Endodermal cell (in vitro differentiated cells): ENCODE data around the gene IMMP2L. TPM values are rescaled to one million over a fixed set of nuclear protein-coding genes. Genes with fewer than 3 reads are reported as not detected.

Experiments
- DNase-seq: peaks from one replicate; pipeline ENCODE4 v3.0.0-alpha.2; 2017
- H3K27ac ChIP-seq: 2 replicates; pipeline ENCODE4 v1.5.1; 2013; ENCODE audit warnings: mild to moderate bottlenecking, low read depth, low read length, moderate library complexity
- H3K27me3 ChIP-seq: 2 replicates; pipeline ENCODE4 v1.6.1; 2013; ENCODE audit warnings: mild to moderate bottlenecking, low read length, moderate library complexity; ENCODE audit not compliant: insufficient read depth, control insufficient read depth, poor library complexity, severe bottlenecking
- H3K36me3 ChIP-seq: 2 replicates; pipeline ENCODE4 v1.7.0; 2013; ENCODE audit warnings: mild to moderate bottlenecking, low read length, moderate library complexity; ENCODE audit not compliant: control insufficient read depth, insufficient read depth
- H3K4me1 ChIP-seq: one replicate; pipeline ENCODE4 v1.7.0; 2013; ENCODE audit warnings: low read length; ENCODE audit not compliant: control insufficient read depth, insufficient read depth
- H3K4me3 ChIP-seq: 2 replicates; pipeline ENCODE4 v1.5.1; 2013; ENCODE audit warnings: mild to moderate bottlenecking, low read length, moderate library complexity
- H3K9ac ChIP-seq: 2 replicates; pipeline ENCODE4 v1.6.1; 2013; ENCODE audit warnings: mild to moderate bottlenecking, low read length, moderate library complexity; ENCODE audit not compliant: poor library complexity, severe bottlenecking; ENCODE audit errors: extremely low read depth
- H3K9me3 ChIP-seq: 2 replicates; pipeline ENCODE4 v1.6.1; 2013; ENCODE audit warnings: mild to moderate bottlenecking, low read length, moderate library complexity; ENCODE audit not compliant: control insufficient read depth
- H3K27ac Mint-ChIP-seq: 2 replicates; pipeline ENCODE4 v1.8.0; 2020; ENCODE audit warnings: mixed read lengths
- H3K27me3 Mint-ChIP-seq: 2 replicates; pipeline ENCODE4 v1.8.0; 2021; ENCODE audit warnings: mild to moderate bottlenecking, mixed read lengths; ENCODE audit not compliant: insufficient read depth
- H3K36me3 Mint-ChIP-seq: 2 replicates; pipeline ENCODE4 v1.8.0; 2020; ENCODE audit warnings: low read depth, mixed read lengths
- H3K4me1 Mint-ChIP-seq: 2 replicates; pipeline ENCODE4 v1.8.0; 2020; ENCODE audit warnings: mixed read lengths
- H3K4me3 Mint-ChIP-seq: 2 replicates; pipeline ENCODE4 v1.8.0; 2020; ENCODE audit warnings: mild to moderate bottlenecking, moderate library complexity, mixed read lengths
- H3K9me3 Mint-ChIP-seq: 2 replicates; pipeline ENCODE4 v1.8.0; 2020; ENCODE audit warnings: mild to moderate bottlenecking, mixed read lengths
- WGBS, 2 experiments: methylation state at CpG; one replicate each; pipeline versions ENCODE4 v1.1.5 to v1.1.7; 2013; ENCODE audit warnings: missing lambda C conversion rate in 2 of 2, mixed read lengths in 1 of 2; ENCODE audit not compliant: insufficient coverage in 1 of 2, insufficient read length in 1 of 2; 5-methylcytosine and 5-hydroxymethylcytosine counted together
- total RNA-seq, 2 donors: library from RNA; stranded (reverse); fragmentation: NEBNext Ultra II Directional in 1 of 2; extraction: Animal tissue kit (Norgen Biotek cat#: 25700) in 1 of 2; gene quantifications; 2 replicates in 1 of 2; 3 replicates in 1 of 2; pipeline ENCODE4 v1.2.1, GENCODE V29; 2021
- TF ChIP-seq, protein P1 (sequence below): fragments of 200-600 bp; sonication (generic); conservative IDR thresholded peaks from 2 replicates; pipeline ENCODE4 v1.5.0; 2021; ENCODE audit warnings: antibody characterized with exemption, mild to moderate bottlenecking

The IMMP2L gene
- total RNA-seq, 2 donors from 2014 or later: 17.7 to 19.4 TPM

DNA sequence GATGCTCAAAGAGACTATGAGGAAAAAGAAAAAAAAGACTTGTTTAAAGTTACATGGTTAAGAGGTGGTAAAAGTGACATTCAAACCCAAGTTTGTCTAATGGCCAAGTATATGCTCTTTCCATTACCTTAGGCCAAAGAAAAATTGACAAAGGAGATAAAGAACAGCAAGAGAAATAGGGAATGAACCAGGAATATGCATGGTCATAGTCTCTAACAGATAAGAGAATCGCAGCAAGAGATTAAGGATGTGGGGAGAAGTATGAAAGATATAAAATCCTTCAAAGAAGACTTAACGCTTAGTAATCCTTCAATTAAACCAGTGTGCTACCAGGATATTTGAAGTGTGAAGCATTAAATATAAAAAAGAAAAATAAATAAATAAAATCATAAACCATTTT lies 494.6 kb downstream of the IMMP2L start:
- Mint-ChIP-seq H3K27me3 (no peaks in the 10 kb centered on the region), H3K4me3 (no peak overlapping the region), H3K4me1 (no peaks in the 10 kb centered on the region), H3K36me3 (peaks cover 11% of the 10 kb centered on the region), H3K9me3 (peaks cover 34% of the 10 kb centered on the region), H3K27ac (no peak overlapping the region)
- no peaks in the 10 kb centered on the region for H3K27me3 ChIP-seq
- no peak overlapping the region for H3K27ac ChIP-seq
- H3K36me3 ChIP-seq: no peaks in the 10 kb centered on the region
- no peak for DNase-seq
- H3K4me3 ChIP-seq: no peak overlapping the region
- peaks cover 18% of the 10 kb centered on the region for H3K9me3 ChIP-seq
- TF ChIP-seq, protein P1, sequence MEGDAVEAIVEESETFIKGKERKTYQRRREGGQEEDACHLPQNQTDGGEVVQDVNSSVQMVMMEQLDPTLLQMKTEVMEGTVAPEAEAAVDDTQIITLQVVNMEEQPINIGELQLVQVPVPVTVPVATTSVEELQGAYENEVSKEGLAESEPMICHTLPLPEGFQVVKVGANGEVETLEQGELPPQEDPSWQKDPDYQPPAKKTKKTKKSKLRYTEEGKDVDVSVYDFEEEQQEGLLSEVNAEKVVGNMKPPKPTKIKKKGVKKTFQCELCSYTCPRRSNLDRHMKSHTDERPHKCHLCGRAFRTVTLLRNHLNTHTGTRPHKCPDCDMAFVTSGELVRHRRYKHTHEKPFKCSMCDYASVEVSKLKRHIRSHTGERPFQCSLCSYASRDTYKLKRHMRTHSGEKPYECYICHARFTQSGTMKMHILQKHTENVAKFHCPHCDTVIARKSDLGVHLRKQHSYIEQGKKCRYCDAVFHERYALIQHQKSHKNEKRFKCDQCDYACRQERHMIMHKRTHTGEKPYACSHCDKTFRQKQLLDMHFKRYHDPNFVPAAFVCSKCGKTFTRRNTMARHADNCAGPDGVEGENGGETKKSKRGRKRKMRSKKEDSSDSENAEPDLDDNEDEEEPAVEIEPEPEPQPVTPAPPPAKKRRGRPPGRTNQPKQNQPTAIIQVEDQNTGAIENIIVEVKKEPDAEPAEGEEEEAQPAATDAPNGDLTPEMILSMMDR: no peak
- 100% methylated on average over 1 of the region's 2 CpGs; no CpG with 5 or more reads in 1 of the 2 experiments for WGBS, 2 experiments
- no peak overlapping the region for H3K9ac ChIP-seq
- H3K4me1 ChIP-seq: no peaks in the 10 kb centered on the region

DNA sequence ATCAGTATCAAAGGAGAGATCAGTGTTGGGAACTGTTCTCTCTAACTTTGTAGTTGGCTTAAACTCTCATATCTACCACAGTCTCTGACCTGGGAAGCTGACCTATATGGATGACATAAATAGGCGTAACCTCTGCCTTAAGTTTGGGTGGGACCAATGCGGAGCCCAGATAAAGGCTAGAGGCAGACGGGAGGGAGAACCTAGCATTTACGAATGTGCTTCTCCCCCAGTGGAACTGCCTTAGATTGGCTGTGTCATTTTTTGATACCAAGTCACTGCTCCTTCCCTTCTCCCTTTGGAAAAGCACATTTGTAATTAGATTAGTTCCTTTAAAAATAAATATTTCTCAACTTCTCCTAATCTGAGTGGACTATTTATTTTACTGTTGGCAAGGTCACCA lies 495.0 kb downstream of the IMMP2L start:
- Mint-ChIP-seq H3K9me3 (peaks cover 37% of the 10 kb centered on the region), H3K27ac (no peak overlapping the region), H3K36me3 (peaks cover 11% of the 10 kb centered on the region), H3K4me3 (no peak overlapping the region), H3K27me3 (no peaks in the 10 kb centered on the region), H3K4me1 (no peaks in the 10 kb centered on the region)
- H3K4me1 ChIP-seq: no peaks in the 10 kb centered on the region
- H3K36me3 ChIP-seq: no peaks in the 10 kb centered on the region
- H3K27me3 ChIP-seq: no peaks in the 10 kb centered on the region
- no peak overlapping the region for H3K4me3 ChIP-seq
- 76 to 95% methylated on average over 4 of the region's 4 CpGs for WGBS, 2 experiments
- TF ChIP-seq, protein P1: no peak
- H3K9ac ChIP-seq: no peak overlapping the region
- DNase-seq: no peak
- peaks cover 22% of the 10 kb centered on the region for H3K9me3 ChIP-seq
- no peak overlapping the region for H3K27ac ChIP-seq

DNA sequence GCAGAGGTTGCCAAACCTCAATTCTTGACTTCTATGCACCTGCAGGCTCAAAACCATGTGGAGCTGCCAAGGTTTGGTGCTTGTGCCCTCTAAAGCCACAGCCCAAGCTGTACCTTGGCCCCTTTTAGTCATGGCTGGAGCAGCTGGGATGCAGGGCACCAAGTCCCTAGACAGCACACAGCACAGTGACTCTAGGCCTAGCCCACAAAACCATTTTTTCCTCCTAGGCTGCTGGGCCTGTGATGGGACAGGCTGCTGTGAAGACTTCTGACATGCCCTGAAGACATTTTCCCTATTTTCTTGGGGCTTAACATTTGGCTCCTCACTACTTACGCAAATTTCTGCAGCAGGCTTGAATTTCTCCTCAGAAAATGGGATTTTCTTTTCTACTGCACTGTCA lies 499.1 kb downstream of the IMMP2L start:
- Mint-ChIP-seq H3K4me1 (no peaks in the 10 kb centered on the region), H3K27me3 (no peaks in the 10 kb centered on the region), H3K36me3 (peaks cover 11% of the 10 kb centered on the region), H3K9me3 (peaks cover 46% of the 10 kb centered on the region), H3K4me3 (no peak overlapping the region), H3K27ac (no peak overlapping the region)
- WGBS, 2 experiments: 96 to 100% methylated on average over 1 of the region's 1 CpG
- Histone ChIP-seq H3K27ac (no peak overlapping the region), H3K4me3 (no peak overlapping the region), H3K9ac (no peak overlapping the region), H3K27me3 (no peaks in the 10 kb centered on the region), H3K36me3 (no peaks in the 10 kb centered on the region), H3K9me3 (peaks cover 22% of the 10 kb centered on the region), H3K4me1 (no peaks in the 10 kb centered on the region)
- DNase-seq: no peak
- TF ChIP-seq, protein P1: no peak
